Gastrocnemius medialis (tissue), 4 donors: ENCODE data around the gene FBXL22. TPM values are rescaled to one million over a fixed set of nuclear protein-coding genes. Genes with fewer than 3 reads are reported as not detected.

ENCODE experiments used
- ATAC-seq, 2 donors: fragments of 150-250 bp; one replicate each; pipeline ENCODE4 v1.9.1; 2016
- DNase-seq, 2 donors: peaks; one replicate each; pipeline ENCODE4 v3.0.0-alpha.2; 2019
- H3K27ac ChIP-seq, 4 donors: fragments of 200-600 bp; sonication (generic); 1 replicate in 1 of 4; 2 replicates in 3 of 4; pipeline ENCODE4 v1.5.1; 2016 to 2018; ENCODE audit warnings: mild to moderate bottlenecking in 2 of 4, moderate library complexity in 1 of 4
- H3K27me3 ChIP-seq, 3 donors: fragments of 200-600 bp; sonication (generic) in 2 of 3; 1 replicate in 1 of 3; 2 replicates in 2 of 3; pipeline versions ENCODE4 v1.5.1 to v1.6.0; 2016 to 2019; ENCODE audit warnings: mild to moderate bottlenecking in 1 of 3, moderate library complexity in 1 of 3
- H3K36me3 ChIP-seq, 2 donors: fragments of 200-600 bp; sonication (generic) in 1 of 2; one replicate each; pipeline ENCODE4 v1.5.1; 2017 to 2018
- H3K4me1 ChIP-seq, 2 donors: fragments of 200-600 bp; sonication (generic) in 1 of 2; one replicate each; pipeline ENCODE4 v1.5.1; 2016 to 2017; ENCODE audit warnings: mild to moderate bottlenecking in 2 of 2
- H3K4me3 ChIP-seq, 4 donors: fragments of 200-600 bp; sonication (generic) in 3 of 4; 1 replicate in 1 of 4; 2 replicates in 3 of 4; pipeline ENCODE4 v1.5.1; 2016 to 2019; ENCODE audit warnings: mild to moderate bottlenecking in 2 of 4
- H3K9me3 ChIP-seq, 3 donors: fragments of 200-600 bp; sonication (generic) in 2 of 3; 1 replicate in 1 of 3; 2 replicates in 2 of 3; pipeline ENCODE4 v1.5.1; 2016 to 2019
- CTCF ChIP-seq, 5 experiments: fragments of 450-650 bp in 3 of 5; fragments of 200-600 bp in 2 of 5; sonication (generic) in 2 of 5; IDR thresholded peaks in 4 of 5; conservative IDR thresholded peaks in 1 of 5; 1 replicate in 4 of 5; 2 replicates in 1 of 5; pipeline ENCODE4 v1.5.1; 2016 to 2019; ENCODE audit warnings: antibody characterized with exemption in 5 of 5, mild to moderate bottlenecking in 3 of 5, moderate library complexity in 3 of 5
- POLR2A ChIP-seq, 2 donors: fragments of 450-650 bp; IDR thresholded peaks; one replicate each; pipeline ENCODE4 v1.6.1; 2017; ENCODE audit warnings: antibody characterized with exemption in 2 of 2, mild to moderate bottlenecking in 2 of 2, moderate library complexity in 2 of 2
- in situ Hi-C, 4 donors: fragments of 200-750 bp; cut with MboI; loops; one replicate each; pipeline versions ENCODE4 v1.15.0 to v1.8.0; 2017; ENCODE audit warnings: low sequenced_read_pairs in 4 of 4
- intact Hi-C: fragments of 100-400 bp; cut with DNase I; formaldehyde crosslinking; loops from one replicate; pipeline ENCODE4 v1.15.1; 2023; ENCODE audit warnings: low total_unique reads
- total RNA-seq, 4 donors: library from RNA; depleted of rRNA; stranded (reverse); fragments of >200 nt; gene quantifications; one replicate each; pipeline versions ENCODE4 v1.1.0 to v1.2.3, GENCODE V29; 2016

Gene FBXL22
- total RNA-seq, 4 donors from 2014 or later = 0.36 to 0.89 (median 0.68) TPM; not detected in 1

DNA sequence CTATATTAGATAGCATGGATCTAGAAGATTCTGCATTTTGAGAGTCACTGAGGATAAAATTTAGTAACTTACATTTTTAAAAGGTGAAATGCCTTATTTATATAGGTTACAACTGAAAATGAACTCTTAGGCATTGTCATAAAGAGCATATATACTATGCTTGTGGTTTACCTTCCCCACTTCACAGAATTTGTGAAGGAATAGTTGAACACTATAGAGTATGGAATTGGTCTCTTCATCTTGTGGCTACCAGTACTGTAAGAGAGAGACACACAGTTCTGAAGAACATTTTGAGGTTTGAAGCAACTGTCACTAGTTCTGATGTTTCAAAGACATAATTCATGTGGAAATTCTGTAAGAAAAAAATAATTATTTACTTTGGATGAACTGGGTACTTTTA is 41.7 kb upstream of the FBXL22 start:
- H3K36me3 ChIP-seq = peaks cover 0 to 26% of the 10 kb centered on the region in 2 donors
- in situ Hi-C loops = no loop called here

GRCh38 chr15:63556246-63556645 is 40.9 kb upstream of the FBXL22 start:
- TF ChIP-seq POLR2A (IDR thresholded peaks at IDR 0.05) (no peak), CTCF (IDR thresholded peaks at IDR 0.05 in 4 of 5, conservative IDR thresholded peaks at IDR 0.05 in 1 of 5) (no peak)
- Histone ChIP-seq H3K4me3 (no peak overlapping the region), H3K27ac (no peak overlapping the region), H3K9me3 (no peaks in the 10 kb centered on the region), H3K4me1 (peaks cover 14 to 15% of the 10 kb centered on the region in 2 donors), H3K27me3 (no peaks in the 10 kb centered on the region), H3K36me3 (peaks cover 0 to 26% of the 10 kb centered on the region in 2 donors)
- DNase-seq (no peak), ATAC-seq (no peak)
- intact Hi-C loops = no loop called here
- in situ Hi-C loops = no loop called here

More for the DNA sequence above, 41.7 kb upstream of the FBXL22 start:
- ATAC-seq (no peak), DNase-seq (no peak)
- H3K9me3 ChIP-seq = no peaks in the 10 kb centered on the region
- H3K27me3 ChIP-seq = no peaks in the 10 kb centered on the region
- peaks cover 14 to 15% of the 10 kb centered on the region in 2 donors for H3K4me1 ChIP-seq
- TF ChIP-seq CTCF (IDR thresholded peaks at IDR 0.05 in 4 of 5, conservative IDR thresholded peaks at IDR 0.05 in 1 of 5) (no peak), POLR2A (IDR thresholded peaks at IDR 0.05) (no peak)
- no peak overlapping the region for H3K27ac ChIP-seq
- H3K4me3 ChIP-seq = no peak overlapping the region
- intact Hi-C loops = no loop called here

DNA sequence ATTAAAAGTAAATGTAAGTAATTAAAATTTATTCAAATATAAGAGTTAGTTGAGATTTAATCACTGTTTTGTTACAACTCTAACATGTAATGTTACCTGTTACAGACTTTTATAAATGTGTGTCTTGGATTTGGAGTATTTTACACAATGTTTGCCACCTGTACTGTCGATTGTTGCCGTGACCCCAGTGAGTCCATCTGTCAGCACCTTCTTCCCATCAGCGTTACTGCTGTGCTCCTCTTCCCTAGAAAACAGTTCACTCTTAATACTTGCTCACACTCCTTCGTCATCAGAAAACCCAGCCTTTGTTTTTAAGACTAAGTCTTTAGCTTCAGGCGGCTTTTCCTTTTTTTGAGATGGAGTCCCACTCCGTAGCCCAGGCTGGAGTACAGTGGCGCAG is 40.5 kb upstream of the FBXL22 start:
- TF ChIP-seq CTCF (IDR thresholded peaks at IDR 0.05 in 4 of 5, conservative IDR thresholded peaks at IDR 0.05 in 1 of 5) (no peak), POLR2A (IDR thresholded peaks at IDR 0.05) (no peak)
- peaks cover 14 to 15% of the 10 kb centered on the region in 2 donors for H3K4me1 ChIP-seq
- no peak overlapping the region for H3K27ac ChIP-seq
- peaks cover 0 to 26% of the 10 kb centered on the region in 2 donors for H3K36me3 ChIP-seq
- no peaks in the 10 kb centered on the region for H3K27me3 ChIP-seq
- H3K9me3 ChIP-seq = no peaks in the 10 kb centered on the region
- intact Hi-C loops = no loop called here
- in situ Hi-C loops = no loop called here
- no peak for ATAC-seq
- no peak for DNase-seq
- H3K4me3 ChIP-seq = no peak overlapping the region

DNA sequence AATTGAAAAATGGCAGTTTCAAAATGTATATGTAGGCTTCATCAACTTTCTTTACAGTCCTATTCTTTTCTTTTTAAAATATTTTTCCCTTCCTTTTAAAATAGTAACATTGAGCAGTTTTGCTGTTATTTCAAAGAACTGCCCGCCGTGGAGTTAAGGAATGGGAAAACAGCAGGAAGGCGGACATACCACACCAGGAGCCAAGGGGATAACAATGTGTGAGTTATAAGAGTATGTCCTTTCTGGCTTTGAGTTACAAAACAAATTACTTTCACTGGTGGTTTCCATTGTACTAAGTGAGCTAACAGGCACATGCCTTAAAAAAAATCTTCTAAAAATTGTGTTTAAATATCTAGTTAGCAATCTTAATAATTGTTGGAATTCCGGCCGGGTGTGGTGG is 37.4 kb upstream of the FBXL22 start:
- Histone ChIP-seq H3K36me3 (peaks cover 0 to 41% of the 10 kb centered on the region in 2 donors), H3K4me1 (no peaks in the 10 kb centered on the region), H3K9me3 (no peaks in the 10 kb centered on the region), H3K27me3 (no peaks in the 10 kb centered on the region), H3K4me3 (no peak overlapping the region), H3K27ac (no peak overlapping the region)
- no peak for TF ChIP-seq POLR2A (IDR thresholded peaks at IDR 0.05)
- no peak for TF ChIP-seq CTCF (IDR thresholded peaks at IDR 0.05 in 4 of 5, conservative IDR thresholded peaks at IDR 0.05 in 1 of 5)
- in situ Hi-C loops (no loop called here), intact Hi-C loops (no loop called here)
- no peak for ATAC-seq
- no peak for DNase-seq
